Activated naive CD4-positive, alpha-beta T cell treated with anti-CD3 and anti-CD28 coated beads for 36 hours (primary cell): ENCODE measurements around the gene SERAC1. TPM values are rescaled to one million over a fixed set of nuclear protein-coding genes. Genes with fewer than 3 reads are reported as not detected.
"Not testable (repeated sequence)": the region's sequence is repeated elsewhere in the genome, so short reads cannot be mapped to it uniquely, and the experiment has no call there.

Experiments
- CTCF ChIA-PET: fragments of 350-600 bp; sonication (Branson Sonifier 250); formaldehyde crosslinking; loops from one replicate; lab custom pipeline; 2021; ENCODE audit warnings: antibody characterized with exemption; lab: Charles Lee
- DNase-seq: peaks from one replicate; pipeline ENCODE4 v3.0.0-alpha.2; 2020
- H3K27ac Mint-ChIP-seq: one replicate; pipeline ENCODE4 v1.8.0; 2021; ENCODE audit warnings: mild to moderate bottlenecking, mixed read lengths
- H3K27me3 Mint-ChIP-seq: one replicate; pipeline ENCODE4 v1.8.0; 2021; ENCODE audit warnings: low read depth, mixed read lengths
- H3K36me3 Mint-ChIP-seq: one replicate; pipeline ENCODE4 v1.8.0; 2021; ENCODE audit warnings: low read depth, mixed read lengths
- H3K4me1 Mint-ChIP-seq: one replicate; pipeline ENCODE4 v1.8.0; 2021; ENCODE audit warnings: low read depth, mixed read lengths
- H3K4me3 Mint-ChIP-seq: one replicate; pipeline ENCODE4 v1.8.0; 2021; ENCODE audit warnings: mild to moderate bottlenecking, moderate library complexity, mixed read lengths
- H3K9me3 Mint-ChIP-seq: one replicate; pipeline ENCODE4 v1.8.0; 2021; ENCODE audit warnings: mixed read lengths
- intact Hi-C: fragments of 100-400 bp; cut with micrococcal nuclease; formaldehyde crosslinking; loops from one replicate; pipeline ENCODE4 v1.15.1; 2023
- total RNA-seq, 2 experiments: library from RNA; stranded (reverse); gene quantifications; one replicate each; pipeline ENCODE4 v1.2.3, GENCODE V29; 2021

Gene SERAC1
- total RNA-seq, 2 experiments from 2014 or later, result 3.1 to 4.8 TPM

DNA sequence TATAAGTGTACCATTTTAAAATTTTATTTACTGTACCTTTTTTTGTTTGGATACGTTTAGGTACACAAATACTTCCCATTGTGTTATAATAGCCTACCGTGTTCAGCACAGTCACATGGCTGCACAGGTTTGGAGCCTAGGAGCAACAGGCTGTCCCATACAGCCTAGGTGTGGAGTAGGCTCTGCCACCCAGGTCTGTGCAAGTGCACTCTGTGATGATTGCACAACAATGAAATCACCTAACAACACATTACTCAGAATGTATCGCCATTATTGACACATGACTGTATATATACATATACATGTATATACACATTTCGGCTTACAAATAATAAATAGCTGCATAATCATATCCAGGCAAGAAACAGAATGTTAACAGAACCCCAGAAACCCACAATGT lies 15.4 kb downstream of the SERAC1 start:
- Mint-ChIP-seq H3K4me1 (no peaks in the 10 kb centered on the region), H3K36me3 (peaks cover 9% of the 10 kb centered on the region), H3K27ac (no peak overlapping the region), H3K27me3 (no peaks in the 10 kb centered on the region), H3K9me3 (no peaks in the 10 kb centered on the region), H3K4me3 (no peak overlapping the region)
- intact Hi-C loops, result no loop called here
- CTCF ChIA-PET, result interaction anchor here (0.6 to 0.7 kb wide), 3 partner anchors 9 to 531 kb away, joined by 3 read pairs; no protein-coding TSS in a partner anchor
- no peak for DNase-seq

DNA sequence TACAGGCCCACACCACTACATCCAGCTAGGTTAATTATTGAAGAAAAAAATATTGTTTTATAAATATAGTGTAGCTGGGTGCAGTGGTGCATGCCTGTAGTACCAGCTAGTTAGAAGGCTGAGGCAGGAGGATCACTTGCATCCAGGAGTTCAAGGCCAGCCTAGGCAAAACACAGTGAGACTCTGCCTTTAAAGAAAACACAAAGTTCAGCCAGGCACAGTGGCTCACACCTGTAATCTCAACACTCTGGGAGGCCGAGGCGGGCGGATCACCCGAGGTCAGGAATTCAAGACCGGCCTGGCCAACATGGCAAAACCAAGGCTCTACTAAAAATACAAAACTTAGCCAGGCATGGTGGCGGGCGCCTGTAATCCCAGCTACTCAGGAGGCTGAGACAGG lies 16.0 kb downstream of the SERAC1 start:
- intact Hi-C loops, H3K36me3 Mint-ChIP-seq, H3K4me3 Mint-ChIP-seq, H3K9me3 Mint-ChIP-seq, H3K27me3 Mint-ChIP-seq, H3K4me1 Mint-ChIP-seq, DNase-seq, H3K27ac Mint-ChIP-seq: not testable (repeated sequence)
- CTCF ChIA-PET, result interaction anchor here (0.8 kb wide), 1 partner anchor 13 kb away, joined by 3 read pairs; no protein-coding TSS in a partner anchor

- Mint-ChIP-seq H3K9me3 (no peaks in the 10 kb centered on the region), H3K36me3 (peaks cover 8% of the 10 kb centered on the region), H3K4me1 (no peaks in the 10 kb centered on the region), H3K4me3 (no peak overlapping the region), H3K27ac (no peak overlapping the region), H3K27me3 (no peaks in the 10 kb centered on the region)
- no peak for DNase-seq
- intact Hi-C loops, result no loop called here
- CTCF ChIA-PET, result interaction anchor here (0.5 to 1.3 kb wide), 2 partner anchors 18 to 34 kb away, joined by 3 to 4 read pairs; no protein-coding TSS in a partner anchor
These were observed 17.4 kb downstream of the SERAC1 start for GRCh38 chr6:158150701-158151100.

DNA sequence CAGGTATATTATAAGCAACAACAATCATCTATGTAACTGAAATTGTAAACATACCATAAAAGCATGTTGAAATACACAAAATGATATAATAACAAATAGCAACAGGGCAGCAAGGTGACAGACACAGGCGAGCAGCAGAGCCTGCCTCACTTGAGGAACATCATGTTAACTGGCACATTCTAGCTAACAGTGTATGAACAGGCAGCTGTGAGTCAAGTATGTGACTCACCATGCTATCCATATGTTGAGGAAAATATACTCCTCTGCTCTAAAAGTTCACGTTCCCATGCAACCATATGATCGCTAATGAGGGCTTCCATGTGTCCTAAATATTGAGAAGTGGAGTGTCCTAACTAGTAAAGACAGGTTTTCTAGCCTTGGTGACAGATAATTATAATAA lies 18.4 kb downstream of the SERAC1 start:
- no peaks in the 10 kb centered on the region for H3K4me1 Mint-ChIP-seq
- DNase-seq, result no peak
- no peak overlapping the region for H3K4me3 Mint-ChIP-seq
- H3K27me3 Mint-ChIP-seq, result no peaks in the 10 kb centered on the region
- CTCF ChIA-PET, result interaction anchor here (1.3 kb wide), 1 partner anchor 17 kb away, joined by 3 read pairs; no protein-coding TSS in a partner anchor
- intact Hi-C loops, result no loop called here
- H3K9me3 Mint-ChIP-seq, result no peaks in the 10 kb centered on the region
- H3K36me3 Mint-ChIP-seq, result peaks cover 8% of the 10 kb centered on the region
- no peak overlapping the region for H3K27ac Mint-ChIP-seq

GRCh38 chr6:158143700-158144099 lies 24.4 kb downstream of the SERAC1 start:
- no peak overlapping the region for H3K4me3 Mint-ChIP-seq
- H3K9me3 Mint-ChIP-seq, result no peaks in the 10 kb centered on the region
- CTCF ChIA-PET, result interaction anchor here (2.6 kb wide), 1 partner anchor 62 kb away, joined by 8 read pairs; no protein-coding TSS in a partner anchor
- H3K4me1 Mint-ChIP-seq, result no peaks in the 10 kb centered on the region
- intact Hi-C loops, result loop anchor here (2.0 kb wide), 1 partner anchor 63 kb away; no protein-coding TSS in a partner anchor
- no peak overlapping the region for H3K27ac Mint-ChIP-seq
- peak; percentile 17 for DNase-seq
- H3K27me3 Mint-ChIP-seq, result no peaks in the 10 kb centered on the region
- H3K36me3 Mint-ChIP-seq, result peaks cover 16% of the 10 kb centered on the region

- intact Hi-C loops, result loop anchor here (2.0 kb wide), 1 partner anchor 64 kb away; no protein-coding TSS in a partner anchor
- DNase-seq, result no peak
- CTCF ChIA-PET, result interaction anchor here (0.5 to 1.2 kb wide), 4 partner anchors 8 to 558 kb away, joined by 3 to 4 read pairs (median 4); no protein-coding TSS in a partner anchor
- H3K4me3 Mint-ChIP-seq, result no peak overlapping the region
- no peaks in the 10 kb centered on the region for H3K27me3 Mint-ChIP-seq
- H3K9me3 Mint-ChIP-seq, result no peaks in the 10 kb centered on the region
- H3K27ac Mint-ChIP-seq, result no peak overlapping the region
- peaks cover 15% of the 10 kb centered on the region for H3K36me3 Mint-ChIP-seq
- H3K4me1 Mint-ChIP-seq, result no peaks in the 10 kb centered on the region
These were observed 25.3 kb downstream of the SERAC1 start for GRCh38 chr6:158142789-158143188.

DNA sequence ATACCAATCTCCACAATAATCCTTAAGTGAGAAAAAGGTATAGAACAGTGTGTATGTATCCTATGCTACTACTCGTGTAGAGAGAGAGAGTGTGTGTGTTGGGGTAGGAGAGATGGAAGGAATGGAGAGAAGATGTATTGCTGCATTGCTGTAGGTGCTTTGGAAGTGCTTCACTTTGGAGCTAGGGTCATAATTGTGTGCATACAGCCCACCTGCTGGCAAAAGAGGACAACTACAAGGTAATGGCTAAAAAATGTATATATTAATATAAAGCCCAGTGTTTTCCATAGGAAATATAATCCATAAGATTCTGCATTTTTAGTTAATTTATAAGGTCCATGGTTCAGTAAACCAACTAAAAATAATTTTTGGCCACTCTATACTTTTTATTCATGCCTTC lies 36.1 kb downstream of the SERAC1 start:
- intact Hi-C loops, result loop anchor here (2.0 kb wide), 1 partner anchor 817 kb away; no protein-coding TSS in a partner anchor
- CTCF ChIA-PET, result interaction anchor here (0.5 to 1.4 kb wide), 8 partner anchors 9 to 519 kb away, joined by 3 to 5 read pairs (median 3); no protein-coding TSS in a partner anchor
- Mint-ChIP-seq H3K36me3 (peaks cover 9% of the 10 kb centered on the region), H3K4me3 (no peak overlapping the region), H3K27me3 (no peaks in the 10 kb centered on the region), H3K9me3 (no peaks in the 10 kb centered on the region), H3K27ac (no peak overlapping the region), H3K4me1 (no peaks in the 10 kb centered on the region)
- DNase-seq, result peak; percentile 33

GRCh38 chr6:158125271-158125670 lies 42.8 kb downstream of the SERAC1 start:
- DNase-seq, result no peak
- H3K4me1 Mint-ChIP-seq, result no peaks in the 10 kb centered on the region
- no peaks in the 10 kb centered on the region for H3K9me3 Mint-ChIP-seq
- H3K4me3 Mint-ChIP-seq, result no peak overlapping the region
- peaks cover 17% of the 10 kb centered on the region for H3K36me3 Mint-ChIP-seq
- no peaks in the 10 kb centered on the region for H3K27me3 Mint-ChIP-seq
- intact Hi-C loops, result no loop called here
- no peak overlapping the region for H3K27ac Mint-ChIP-seq
- CTCF ChIA-PET, result no interaction called here

DNA sequence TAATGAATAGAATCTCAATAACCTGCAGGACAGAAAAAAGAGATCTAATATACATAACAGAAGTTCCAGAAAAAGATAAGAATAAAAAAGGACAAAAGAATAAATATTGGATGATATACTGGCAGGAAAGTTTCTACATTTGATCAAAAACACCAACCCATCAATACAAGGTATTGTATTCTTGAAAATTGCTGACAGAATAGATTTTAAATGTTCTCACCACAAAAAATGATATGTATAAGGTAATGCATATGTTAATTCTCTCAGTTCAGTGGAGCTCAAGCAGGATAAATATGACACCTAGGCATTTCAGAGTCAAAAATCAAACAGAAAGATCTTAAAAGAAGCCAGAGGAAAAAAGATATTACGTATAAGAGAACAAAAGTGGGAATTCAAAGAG lies 43.8 kb downstream of the SERAC1 start:
- H3K27ac Mint-ChIP-seq, result no peak overlapping the region
- CTCF ChIA-PET, result no interaction called here
- peaks cover 17% of the 10 kb centered on the region for H3K36me3 Mint-ChIP-seq
- H3K9me3 Mint-ChIP-seq, result no peaks in the 10 kb centered on the region
- H3K4me1 Mint-ChIP-seq, result no peaks in the 10 kb centered on the region
- intact Hi-C loops, result no loop called here
- no peak overlapping the region for H3K4me3 Mint-ChIP-seq
- no peaks in the 10 kb centered on the region for H3K27me3 Mint-ChIP-seq
- DNase-seq, result no peak

- H3K4me1 Mint-ChIP-seq, result no peaks in the 10 kb centered on the region
- peaks cover 11% of the 10 kb centered on the region for H3K36me3 Mint-ChIP-seq
- H3K4me3 Mint-ChIP-seq, result no peak overlapping the region
- DNase-seq, result no peak
- intact Hi-C loops, result no loop called here
- no peaks in the 10 kb centered on the region for H3K27me3 Mint-ChIP-seq
- CTCF ChIA-PET, result no interaction called here
- no peaks in the 10 kb centered on the region for H3K9me3 Mint-ChIP-seq
- no peak overlapping the region for H3K27ac Mint-ChIP-seq
These were observed 46.0 kb downstream of the SERAC1 start for GRCh38 chr6:158122048-158122447.

DNA sequence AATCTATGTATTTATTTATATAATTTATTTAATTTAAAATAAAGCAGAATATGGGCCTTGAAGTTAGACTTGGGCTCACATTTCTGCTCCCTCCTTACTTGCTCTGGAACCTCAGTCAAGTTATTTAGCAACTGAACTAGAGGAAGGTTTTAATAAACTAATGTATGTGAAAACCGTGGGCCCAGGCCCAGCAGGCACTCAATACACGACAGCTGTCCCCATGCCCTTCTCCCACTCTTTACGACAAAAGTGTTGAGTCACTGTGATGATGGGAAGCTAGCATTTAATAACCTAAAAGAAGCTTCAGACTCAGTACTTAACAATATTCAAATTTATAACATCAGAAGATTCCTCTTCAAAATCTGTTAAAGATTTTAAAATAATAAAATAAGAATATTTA lies 46.7 kb downstream of the SERAC1 start:
- H3K27me3 Mint-ChIP-seq, result no peaks in the 10 kb centered on the region
- no peaks in the 10 kb centered on the region for H3K9me3 Mint-ChIP-seq
- H3K36me3 Mint-ChIP-seq, result peaks cover 11% of the 10 kb centered on the region
- no peaks in the 10 kb centered on the region for H3K4me1 Mint-ChIP-seq
- intact Hi-C loops, result no loop called here
- DNase-seq, result no peak
- H3K4me3 Mint-ChIP-seq, result no peak overlapping the region
- CTCF ChIA-PET, result no interaction called here
- H3K27ac Mint-ChIP-seq, result no peak overlapping the region

GRCh38 chr6:158118886-158119285 lies 49.2 kb downstream of the SERAC1 start:
- DNase-seq, result no peak
- H3K27me3 Mint-ChIP-seq, result no peaks in the 10 kb centered on the region
- CTCF ChIA-PET, result no interaction called here
- peaks cover 10% of the 10 kb centered on the region for H3K36me3 Mint-ChIP-seq
- H3K4me1 Mint-ChIP-seq, result no peaks in the 10 kb centered on the region
- intact Hi-C loops, result no loop called here
- no peaks in the 10 kb centered on the region for H3K9me3 Mint-ChIP-seq
- H3K4me3 Mint-ChIP-seq, result no peak overlapping the region
- no peak overlapping the region for H3K27ac Mint-ChIP-seq

- Mint-ChIP-seq H3K9me3 (no peaks in the 10 kb centered on the region), H3K27ac (no peak overlapping the region), H3K4me3 (no peak overlapping the region), H3K36me3 (peaks cover 1% of the 10 kb centered on the region), H3K27me3 (no peaks in the 10 kb centered on the region), H3K4me1 (no peaks in the 10 kb centered on the region)
- intact Hi-C loops, result no loop called here
- CTCF ChIA-PET, result no interaction called here
- no peak for DNase-seq
These were observed 52.6 kb downstream of the SERAC1 start for GRCh38 chr6:158115508-158115907.
